Astrocyte (in vitro differentiated cells and primary cell): ENCODE measurements around the gene ZNRF1.

Experiments
- EZH2 ChIP-seq: IDR thresholded peaks from 2 replicates; pipeline ENCODE4 v1.6.1; 2012; ENCODE audit warnings: mild to moderate bottlenecking, low read length, inconsistent platforms; ENCODE audit not compliant: insufficient read depth
- TF ChIP-seq, protein P1 (sequence below): IDR thresholded peaks from 2 replicates; pipeline ENCODE4 v1.5.1; 2011; ENCODE audit warnings: low read depth, mild to moderate bottlenecking, inconsistent platforms, low read length, moderate library complexity; ENCODE audit not compliant: insufficient read depth

DNA sequence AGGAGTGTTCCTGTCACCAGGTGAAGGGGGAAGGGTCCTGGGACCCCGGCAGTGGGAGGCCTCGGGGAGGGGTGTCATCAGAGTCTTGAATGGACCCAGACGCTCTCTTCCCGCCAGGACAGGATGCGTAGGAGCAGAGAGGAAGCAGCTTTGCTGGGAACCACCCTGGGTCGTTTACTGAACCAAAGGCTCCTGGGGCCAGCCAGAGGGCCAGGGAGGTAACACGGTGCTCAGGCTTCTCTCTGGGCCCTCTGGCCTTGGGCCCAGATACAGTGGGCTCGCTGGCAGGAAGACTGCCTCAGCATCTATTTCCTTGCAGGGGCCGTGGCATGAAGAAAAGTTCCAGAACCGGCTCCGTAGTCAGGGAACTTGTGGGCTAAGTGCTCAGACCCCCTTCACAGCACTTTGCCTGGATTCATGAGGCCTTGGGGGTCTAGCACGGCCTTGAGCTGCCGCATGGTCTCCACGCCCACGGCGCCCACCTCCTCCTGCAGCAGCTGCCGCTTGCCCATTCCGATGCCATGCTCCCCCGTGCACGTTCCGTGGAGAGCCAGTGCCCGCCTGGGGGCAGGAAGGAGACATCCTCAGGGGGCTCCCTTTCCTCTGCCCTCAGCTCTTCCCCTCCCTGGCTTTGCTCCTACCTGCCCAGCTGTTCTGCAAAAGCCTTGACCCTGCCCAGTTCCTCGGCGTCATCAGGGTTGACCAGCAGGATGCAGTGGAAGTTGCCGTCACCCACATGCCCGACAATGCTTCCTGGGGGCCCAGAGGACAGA is 113.3 kb downstream of the ZNRF1 start:
- TF ChIP-seq, protein P1, sequence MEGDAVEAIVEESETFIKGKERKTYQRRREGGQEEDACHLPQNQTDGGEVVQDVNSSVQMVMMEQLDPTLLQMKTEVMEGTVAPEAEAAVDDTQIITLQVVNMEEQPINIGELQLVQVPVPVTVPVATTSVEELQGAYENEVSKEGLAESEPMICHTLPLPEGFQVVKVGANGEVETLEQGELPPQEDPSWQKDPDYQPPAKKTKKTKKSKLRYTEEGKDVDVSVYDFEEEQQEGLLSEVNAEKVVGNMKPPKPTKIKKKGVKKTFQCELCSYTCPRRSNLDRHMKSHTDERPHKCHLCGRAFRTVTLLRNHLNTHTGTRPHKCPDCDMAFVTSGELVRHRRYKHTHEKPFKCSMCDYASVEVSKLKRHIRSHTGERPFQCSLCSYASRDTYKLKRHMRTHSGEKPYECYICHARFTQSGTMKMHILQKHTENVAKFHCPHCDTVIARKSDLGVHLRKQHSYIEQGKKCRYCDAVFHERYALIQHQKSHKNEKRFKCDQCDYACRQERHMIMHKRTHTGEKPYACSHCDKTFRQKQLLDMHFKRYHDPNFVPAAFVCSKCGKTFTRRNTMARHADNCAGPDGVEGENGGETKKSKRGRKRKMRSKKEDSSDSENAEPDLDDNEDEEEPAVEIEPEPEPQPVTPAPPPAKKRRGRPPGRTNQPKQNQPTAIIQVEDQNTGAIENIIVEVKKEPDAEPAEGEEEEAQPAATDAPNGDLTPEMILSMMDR = no peak
- TF ChIP-seq EZH2 = no peak
